NT2/D1 (cell line): ENCODE measurements around the gene LRRTM4.

Experiments
- SUZ12 ChIP-seq: IDR thresholded peaks from 2 replicates; pipeline ENCODE4 v1.6.1; 2011; ENCODE audit not compliant: insufficient read length, insufficient read depth; ENCODE audit errors: extremely low read depth
- YY1 ChIP-seq: IDR thresholded peaks from 2 replicates; pipeline ENCODE4 v1.6.1; 2011; ENCODE audit not compliant: insufficient read length, insufficient read depth
- ZNF274 ChIP-seq: IDR thresholded peaks from 2 replicates; pipeline ENCODE4 v1.6.1; 2011; ENCODE audit warnings: mild to moderate bottlenecking, low read depth, low read length

DNA sequence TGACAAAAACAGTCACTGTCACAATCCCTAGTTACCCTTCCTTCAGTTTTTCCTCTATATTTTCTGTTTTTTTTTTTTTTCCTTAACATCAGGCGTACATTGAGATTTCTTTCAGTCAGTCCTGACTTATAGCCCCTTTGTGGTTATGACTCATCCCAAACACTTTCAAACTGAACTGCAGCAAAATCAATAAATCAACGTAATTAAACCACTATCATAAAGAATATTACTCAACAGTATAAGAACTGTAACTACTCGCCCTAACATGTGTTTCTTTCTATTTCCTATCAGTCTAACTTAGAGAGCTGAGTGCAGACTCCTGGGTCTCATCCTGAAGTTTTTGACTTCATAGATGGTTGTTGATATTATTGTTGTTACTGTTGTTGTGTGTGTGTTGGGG lies 523.5 kb downstream of the LRRTM4 start:
- no peak for TF ChIP-seq YY1
- no peak for TF ChIP-seq ZNF274
- TF ChIP-seq SUZ12, result no peak
